HG03575 (cell line): ENCODE measurements around the gene EWSR1.
"Not testable (repeated sequence)": the region's sequence is repeated elsewhere in the genome, so short reads cannot be mapped to it uniquely, and the experiment has no call there.

Experiments used
- ATAC-seq: cut with Tn5 transposase; IDR thresholded peaks from one replicate; pipeline ENCODE4 v1.9.1; 2021; ENCODE audit not compliant: unreplicated experiment, insufficient number of reproducible peaks, low FRiP score; ENCODE audit errors: extremely low read depth

EWSR1 gene

DNA sequence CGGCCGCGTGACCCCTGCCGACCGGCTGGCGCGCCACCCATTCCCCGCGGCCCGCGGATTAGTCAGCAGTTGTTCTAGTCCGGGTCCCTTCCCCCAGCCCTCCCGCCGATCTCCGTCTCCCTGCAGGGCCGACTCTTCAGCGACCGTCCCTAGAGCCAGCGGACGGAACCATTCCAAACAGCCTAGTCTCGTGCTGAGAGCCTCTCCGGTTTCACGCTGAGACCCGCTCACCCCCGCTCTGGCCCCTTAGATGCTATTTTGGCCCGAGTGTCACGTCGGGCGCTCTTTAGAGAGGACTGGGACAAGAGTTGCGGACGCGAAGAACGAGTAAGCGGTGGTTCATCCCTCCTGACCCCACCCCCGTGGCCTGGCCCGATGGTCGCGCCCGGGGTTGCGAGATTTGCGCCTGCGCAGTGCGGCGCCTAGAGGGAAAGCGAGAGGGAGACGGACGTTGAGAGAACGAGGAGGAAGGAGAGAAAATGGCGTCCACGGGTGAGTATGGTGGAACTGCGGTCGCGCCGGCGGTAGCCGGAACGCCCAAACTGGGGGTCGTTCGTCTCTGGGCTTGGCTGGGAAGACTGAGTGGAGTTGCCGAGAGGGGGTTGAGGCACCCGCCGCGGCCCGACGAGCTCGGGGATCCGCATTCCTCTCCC is at the start of gene EWSR1, which contains the start of gene RHBDD3:
EWSR1 (plus strand) TSS at position 411 of the 653 bp plus-strand sequence; CDS start at position 480, 69 bp downstream.
RHBDD3 (minus strand) TSS at position 124 of the 653 bp plus-strand sequence. CDS start 2,355 bp downstream, outside the sequence.
- ATAC-seq = no peak

DNA sequence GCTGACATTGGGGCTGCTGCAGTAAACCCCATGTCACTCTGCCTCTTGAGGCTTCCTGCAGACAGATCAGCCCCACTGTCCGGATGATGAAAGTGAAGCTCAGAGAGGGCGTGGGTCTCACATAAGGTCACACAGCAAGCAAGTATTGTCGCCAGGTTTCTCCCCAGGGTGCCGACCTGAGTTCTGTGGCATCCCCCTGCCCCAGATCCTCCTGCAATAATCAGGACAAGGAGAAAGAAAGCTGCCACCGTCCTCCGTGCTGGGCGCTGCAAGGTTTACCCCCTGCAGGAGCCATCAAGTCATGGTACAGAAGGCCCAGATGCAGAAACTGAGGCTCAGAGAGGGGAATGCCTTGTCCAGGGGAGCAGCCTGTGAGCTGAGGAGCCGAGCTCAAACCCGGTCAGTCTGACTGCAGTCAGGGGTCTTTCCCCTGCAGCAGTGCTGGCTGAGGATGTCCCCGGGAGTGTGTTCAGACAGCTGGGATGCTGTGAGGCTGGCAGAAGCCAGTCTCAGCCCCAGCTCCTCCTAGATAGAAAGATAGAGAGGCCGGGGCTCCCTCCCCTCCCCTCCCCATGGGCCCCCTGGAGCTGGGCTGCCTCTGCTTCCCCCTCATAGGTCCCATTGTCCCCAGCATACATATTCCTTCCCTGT is 49.2 kb upstream of the EWSR1 start:
- no peak for ATAC-seq

DNA sequence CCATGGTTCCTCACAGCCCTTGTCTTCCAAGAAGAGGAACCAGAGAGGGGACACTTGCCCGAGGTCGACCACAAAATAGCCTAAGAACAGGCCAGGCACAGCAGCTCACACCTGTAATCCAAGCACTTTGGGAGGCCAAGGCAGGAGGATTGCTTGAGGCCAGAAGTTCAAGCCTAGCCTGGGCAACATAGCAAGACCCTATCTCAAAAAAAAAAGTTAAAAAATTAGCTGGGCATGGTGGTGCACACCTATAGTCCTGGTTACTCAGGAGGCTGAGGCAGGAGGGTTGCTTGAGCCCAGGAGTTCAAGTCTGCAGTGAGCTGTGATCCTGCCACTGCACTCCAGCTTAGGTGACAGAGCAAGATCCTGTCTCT is 48.7 kb upstream of the EWSR1 start:
- ATAC-seq = not testable (repeated sequence)

GRCh38 chr22:29219881-29220670 is 48.0 kb upstream of the EWSR1 start:
- ATAC-seq = no peak

GRCh38 chr22:29224121-29224858 is 43.8 kb upstream of the EWSR1 start:
- no peak for ATAC-seq

- ATAC-seq = no peak
Observed at GRCh38 chr22:29224859-29225410, 43.1 kb upstream of the EWSR1 start.

GRCh38 chr22:29225422-29226090 is 42.5 kb upstream of the EWSR1 start:
- no peak for ATAC-seq

DNA sequence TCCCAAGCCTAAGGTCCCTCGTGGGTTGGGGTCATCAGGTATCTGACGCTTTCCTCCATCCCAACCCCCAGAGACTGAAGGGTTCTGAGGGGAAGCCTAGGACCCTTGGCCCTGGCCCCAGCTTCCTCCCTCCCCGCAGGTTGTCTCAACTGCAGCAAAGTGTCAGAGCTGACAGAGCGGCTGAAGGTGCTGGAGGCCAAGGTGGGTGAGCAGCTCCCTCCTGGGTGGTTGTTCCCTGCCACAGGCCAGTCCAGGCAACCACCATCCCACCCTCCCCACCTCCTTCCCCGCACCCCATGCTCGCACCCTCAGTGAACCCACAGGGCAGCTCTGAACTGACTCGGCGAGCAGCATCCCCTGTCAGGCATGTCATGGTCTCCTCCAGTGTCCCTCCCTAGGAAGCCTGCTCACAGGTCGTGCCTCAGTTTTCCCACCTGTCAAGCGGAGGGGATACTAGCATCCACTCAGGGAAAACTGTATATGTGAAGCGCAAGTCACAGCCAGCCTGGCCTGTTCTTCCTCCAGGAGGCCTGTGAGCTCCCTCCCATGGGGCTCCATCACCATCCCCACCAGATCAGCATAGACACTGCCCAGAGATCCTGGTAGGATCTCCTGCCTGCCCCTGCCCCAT is 41.6 kb upstream of the EWSR1 start:
- ATAC-seq = no peak

GRCh38 chr22:29230972-29231875 is 36.8 kb upstream of the EWSR1 start:
- no peak for ATAC-seq

GRCh38 chr22:29231971-29232959 is 35.8 kb upstream of the EWSR1 start:
- no peak for ATAC-seq

DNA sequence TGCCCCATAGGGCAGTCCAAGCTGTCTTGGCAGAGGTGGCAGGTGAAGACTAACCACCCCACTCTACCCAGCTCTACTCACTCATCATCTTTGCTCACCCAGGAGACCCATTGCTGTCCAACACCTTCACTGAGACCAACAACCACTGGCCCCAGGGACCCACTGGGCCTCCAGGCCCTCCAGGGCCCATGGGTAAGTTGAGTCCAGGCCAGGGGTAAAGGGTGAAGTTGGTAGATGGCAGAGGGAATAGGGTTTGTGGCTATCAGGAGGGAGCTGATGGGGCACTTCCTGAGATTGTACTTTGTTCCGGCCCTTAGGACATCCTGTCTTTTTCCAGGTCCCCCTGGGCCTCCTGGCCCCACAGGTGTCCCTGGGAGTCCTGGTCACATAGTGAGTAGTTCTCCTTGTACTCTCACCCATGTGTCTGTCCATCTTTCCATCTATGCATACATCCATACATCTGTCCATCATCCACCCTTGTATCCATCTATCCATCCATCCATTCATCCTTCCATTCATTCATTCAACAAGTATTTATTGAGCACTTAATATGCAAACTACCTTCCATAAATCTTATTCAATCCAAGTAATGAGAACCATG is 34.7 kb upstream of the EWSR1 start:
- ATAC-seq = no peak

DNA sequence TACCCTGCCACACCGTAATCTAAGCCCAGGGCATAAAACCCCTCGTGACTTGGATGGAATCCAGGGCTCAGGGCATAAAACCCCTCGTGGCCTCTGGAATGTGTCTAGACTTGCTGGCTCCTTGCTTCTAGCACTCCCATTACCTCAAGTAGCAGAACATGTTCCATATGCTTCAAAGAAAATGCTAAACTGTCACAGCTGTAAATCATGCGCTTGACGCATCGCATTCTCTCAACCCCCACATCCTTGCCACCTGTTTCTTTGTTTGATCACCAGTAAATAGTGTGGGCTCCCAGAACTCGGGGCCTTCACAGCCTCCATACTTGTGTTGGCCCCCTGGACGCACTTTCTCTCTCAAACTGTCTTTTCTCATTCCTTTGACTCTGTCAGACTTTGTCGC is 27.6 kb upstream of the EWSR1 start:
- ATAC-seq = not testable (repeated sequence)

DNA sequence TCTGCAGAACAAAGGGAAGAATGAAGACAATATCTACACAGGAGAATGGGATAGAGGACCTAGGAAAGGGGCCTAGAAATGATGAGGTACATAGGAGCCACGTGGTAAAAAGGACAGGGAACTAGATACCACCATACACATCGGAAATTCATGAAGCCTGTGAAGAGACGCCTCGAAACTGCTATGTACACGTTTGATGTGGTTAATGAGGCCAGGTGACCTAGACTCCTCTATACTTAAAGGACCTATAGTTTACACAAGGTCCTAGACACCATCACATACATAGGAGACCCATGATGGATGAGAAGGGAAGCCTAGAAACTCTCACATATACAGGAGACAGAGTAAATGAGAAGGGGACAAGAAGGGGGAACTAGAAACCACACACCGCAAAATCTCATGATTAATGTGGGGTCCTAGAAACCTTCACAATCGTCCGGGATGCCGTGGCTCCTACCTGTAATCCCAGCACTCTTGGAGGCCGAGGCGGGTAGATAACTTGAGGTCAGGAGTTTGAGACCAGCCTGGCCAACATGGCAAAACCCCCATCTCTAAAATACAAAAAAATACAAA is 24.1 kb upstream of the EWSR1 start:
- no peak for ATAC-seq

DNA sequence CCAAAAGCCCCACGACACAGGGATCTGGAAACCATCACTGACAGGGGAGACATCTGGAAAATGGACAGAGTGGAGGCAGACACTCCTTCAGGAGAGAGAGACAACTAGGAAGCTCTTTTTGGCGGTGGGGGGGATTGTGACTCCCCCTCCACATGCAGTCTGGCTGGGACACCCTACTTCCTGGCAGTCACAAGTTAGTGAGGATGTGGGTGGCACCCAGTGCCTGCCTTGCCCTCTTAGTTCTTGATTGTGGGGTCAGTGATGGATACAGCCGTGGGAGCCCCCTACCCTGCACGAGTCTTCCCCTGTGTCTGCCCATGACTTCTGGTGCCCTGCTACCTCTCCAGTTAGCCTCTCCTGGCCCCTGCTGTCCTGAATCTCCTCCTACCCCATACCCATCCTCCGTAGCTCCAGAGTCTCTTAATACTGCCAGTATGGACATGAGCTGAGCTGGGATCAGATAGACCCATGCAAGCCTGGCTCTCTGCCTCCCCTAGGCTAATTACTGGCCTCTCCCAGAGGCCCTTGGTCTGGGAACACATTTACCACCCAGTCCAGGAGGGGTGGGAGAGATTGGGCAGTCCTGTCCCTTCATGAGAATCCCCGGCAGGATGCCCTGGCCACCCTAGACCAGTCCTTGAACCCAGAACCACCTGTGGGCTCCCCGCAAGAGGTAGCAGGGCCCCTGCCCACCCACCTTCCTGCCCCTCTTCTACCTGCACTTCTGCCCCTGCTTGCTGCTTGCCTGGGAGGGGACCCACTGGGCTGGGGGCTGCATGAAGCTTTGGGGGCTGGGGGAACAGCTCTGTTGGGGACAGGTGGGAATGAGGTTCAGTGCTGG is 23.1 kb upstream of the EWSR1 start:
- ATAC-seq = no peak
